NCI-H187 treated with DMSO at 0.1 percent for 48 hours (cell line): ENCODE results near the gene AOC3.
"Not testable (repeated sequence)": the region's sequence is repeated elsewhere in the genome, so short reads cannot be mapped to it uniquely, and the experiment has no call there.

Source experiments
- DNase-seq: peaks from one replicate; lab custom pipeline; 2025; lab: John Stamatoyannopoulos, UW

AOC3 gene

GRCh38 chr17:42844271-42844670, 6.7 kb upstream of the AOC3 start, which contains the start of gene AOC2:
Gene AOC2 (plus strand): TSS chr17:42844580. CDS start chr17:42844627, 47 bp downstream.
- DNase-seq: no peak

- DNase-seq: no peak
These were observed 6.0 kb upstream of the AOC3 start for GRCh38 chr17:42844761-42845555.

GRCh38 chr17:42845556-42845917, 5.5 kb upstream of the AOC3 start:
- DNase-seq: no peak

GRCh38 chr17:42845918-42846593, 4.9 kb upstream of the AOC3 start:
- no peak for DNase-seq

DNA sequence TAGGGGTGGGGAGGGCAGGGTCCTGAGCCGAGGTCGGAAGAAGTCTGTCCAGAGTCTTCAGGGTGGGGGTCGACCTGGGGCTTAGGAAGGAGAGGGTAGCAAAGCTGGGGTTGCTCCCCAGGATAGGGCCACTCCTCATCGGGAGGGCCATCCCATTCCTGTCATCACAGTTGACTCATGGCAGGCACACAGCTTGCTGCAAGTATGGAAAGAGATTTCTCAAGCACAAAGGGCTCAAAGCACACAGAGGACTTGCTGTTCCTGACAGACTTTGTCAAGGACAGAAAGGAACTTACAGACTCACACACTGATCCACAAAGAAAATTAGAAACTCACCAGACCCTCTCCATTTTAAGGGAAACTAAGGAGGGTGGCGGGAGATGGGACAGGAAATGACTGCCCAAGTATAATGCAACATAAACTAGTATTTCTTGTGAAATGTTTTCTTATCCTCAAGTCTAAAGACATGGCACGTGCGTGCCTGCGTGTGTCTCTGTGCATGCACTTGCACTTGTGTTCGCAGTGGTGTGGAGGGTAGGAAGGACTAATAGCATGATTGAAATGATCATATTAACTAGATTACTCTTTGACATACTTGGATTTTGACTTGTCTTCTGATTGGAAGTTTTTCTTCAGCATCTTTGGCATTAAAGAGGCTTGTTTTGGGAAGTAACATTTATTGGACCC, 4.3 kb upstream of the AOC3 start:
- DNase-seq: no peak

- DNase-seq: no peak
These were observed 2.9 kb upstream of the AOC3 start for GRCh38 chr17:42848093-42848492.

- DNase-seq: no peak
These were observed 2.0 kb upstream of the AOC3 start for GRCh38 chr17:42849031-42849430.

DNA sequence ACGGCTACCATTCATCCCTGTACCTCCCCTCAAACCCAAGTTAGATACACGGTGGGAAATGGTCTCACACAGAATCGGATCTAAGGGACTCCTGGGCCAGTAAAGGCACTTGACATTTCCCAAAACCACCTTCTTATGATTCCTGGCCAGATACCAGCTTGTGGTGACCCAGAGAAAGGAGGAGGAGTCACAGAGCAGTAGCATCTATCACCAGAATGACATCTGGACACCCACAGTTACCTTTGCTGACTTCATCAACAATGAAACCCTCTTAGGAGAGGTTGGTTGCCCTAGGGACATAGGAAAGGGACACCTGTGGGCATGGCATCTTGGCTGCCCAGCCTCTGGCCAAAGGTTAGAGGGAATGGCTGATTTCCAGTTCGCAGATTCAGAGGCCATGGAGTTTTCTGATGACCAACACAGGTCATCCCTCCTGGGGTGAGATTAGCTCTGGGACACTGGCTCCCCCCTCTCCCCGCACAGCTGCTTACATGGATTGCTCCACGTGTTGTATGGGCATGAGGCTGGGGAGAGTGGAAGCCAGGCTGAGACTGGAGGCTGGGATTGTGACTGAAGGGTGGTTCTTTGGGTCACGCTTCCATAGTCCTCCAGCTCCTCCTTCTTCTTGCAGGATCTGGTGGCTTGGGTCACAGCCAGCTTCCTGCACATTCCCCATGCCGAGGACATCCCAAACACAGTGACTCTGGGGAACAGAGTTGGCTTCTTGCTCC, 1.4 kb upstream of the AOC3 start:
- DNase-seq: no peak

DNA sequence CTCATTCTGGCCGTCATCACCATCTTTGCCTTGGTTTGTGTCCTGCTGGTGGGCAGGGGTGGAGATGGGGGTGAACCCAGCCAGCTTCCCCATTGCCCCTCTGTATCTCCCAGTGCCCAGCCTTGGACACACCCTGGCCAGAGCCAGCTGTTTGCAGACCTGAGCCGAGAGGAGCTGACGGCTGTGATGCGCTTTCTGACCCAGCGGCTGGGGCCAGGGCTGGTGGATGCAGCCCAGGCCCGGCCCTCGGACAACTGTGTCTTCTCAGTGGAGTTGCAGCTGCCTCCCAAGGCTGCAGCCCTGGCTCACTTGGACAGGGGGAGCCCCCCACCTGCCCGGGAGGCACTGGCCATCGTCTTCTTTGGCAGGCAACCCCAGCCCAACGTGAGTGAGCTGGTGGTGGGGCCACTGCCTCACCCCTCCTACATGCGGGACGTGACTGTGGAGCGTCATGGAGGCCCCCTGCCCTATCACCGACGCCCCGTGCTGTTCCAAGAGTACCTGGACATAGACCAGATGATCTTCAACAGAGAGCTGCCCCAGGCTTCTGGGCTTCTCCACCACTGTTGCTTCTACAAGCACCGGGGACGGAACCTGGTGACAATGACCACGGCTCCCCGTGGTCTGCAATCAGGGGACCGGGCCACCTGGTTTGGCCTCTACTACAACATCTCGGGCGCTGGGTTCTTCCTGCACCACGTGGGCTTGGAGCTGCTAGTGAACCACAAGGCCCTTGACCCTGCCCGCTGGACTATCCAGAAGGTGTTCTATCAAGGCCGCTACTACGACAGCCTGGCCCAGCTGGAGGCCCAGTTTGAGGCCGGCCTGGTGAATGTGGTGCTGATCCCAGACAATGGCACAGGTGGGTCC, 607 bp downstream of the AOC3 start:
- not testable (repeated sequence) for DNase-seq

GRCh38 chr17:42852351-42852750, 1.4 kb downstream of the AOC3 start:
- DNase-seq: no peak

DNA sequence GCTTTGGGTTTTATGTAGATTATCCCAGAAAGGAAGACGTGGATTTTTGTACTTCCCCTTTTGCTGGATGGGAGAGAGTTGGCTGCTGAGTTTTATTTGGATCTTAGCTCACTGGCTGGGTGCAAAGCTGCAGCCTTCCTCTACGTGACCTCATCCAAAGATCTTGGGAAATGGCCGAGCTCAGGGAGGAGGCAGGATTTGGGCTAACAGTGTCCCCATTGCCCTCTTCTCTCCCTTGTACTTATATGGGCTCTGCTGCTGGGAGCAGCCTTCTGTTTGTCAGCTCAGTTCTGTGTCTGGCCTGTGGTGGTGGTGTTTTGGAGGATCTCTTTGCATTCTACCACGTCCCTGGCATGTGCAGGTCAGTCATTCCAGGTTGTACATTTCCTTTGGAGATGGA, 2.0 kb downstream of the AOC3 start:
- no peak for DNase-seq

GRCh38 chr17:42853597-42853967, 2.6 kb downstream of the AOC3 start:
- no peak for DNase-seq

- no peak for DNase-seq
These were observed 3.2 kb downstream of the AOC3 start for GRCh38 chr17:42853968-42854790.

GRCh38 chr17:42855048-42855596, 4.1 kb downstream of the AOC3 start:
- no peak for DNase-seq

DNA sequence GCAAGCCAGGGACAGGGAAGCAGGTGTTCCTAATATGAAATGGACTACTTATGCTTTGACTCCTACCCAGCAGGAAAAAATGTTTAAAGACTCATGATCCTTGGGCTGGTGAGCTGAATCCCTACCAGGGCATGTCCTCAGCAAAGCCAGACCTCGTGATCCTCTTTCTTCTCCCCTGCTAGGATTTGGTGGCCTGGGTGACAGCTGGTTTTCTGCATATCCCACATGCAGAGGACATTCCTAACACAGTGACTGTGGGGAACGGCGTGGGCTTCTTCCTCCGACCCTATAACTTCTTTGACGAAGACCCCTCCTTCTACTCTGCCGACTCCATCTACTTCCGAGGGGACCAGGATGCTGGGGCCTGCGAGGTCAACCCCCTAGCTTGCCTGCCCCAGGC, 5.1 kb downstream of the AOC3 start:
- DNase-seq: not testable (repeated sequence)

GRCh38 chr17:42856516-42856915, 5.5 kb downstream of the AOC3 start:
- DNase-seq: not testable (repeated sequence)

GRCh38 chr17:42857389-42857788, 6.4 kb downstream of the AOC3 start:
- no peak for DNase-seq

GRCh38 chr17:42865638-42866094, 14.7 kb downstream of the AOC3 start:
- no peak for DNase-seq

DNA sequence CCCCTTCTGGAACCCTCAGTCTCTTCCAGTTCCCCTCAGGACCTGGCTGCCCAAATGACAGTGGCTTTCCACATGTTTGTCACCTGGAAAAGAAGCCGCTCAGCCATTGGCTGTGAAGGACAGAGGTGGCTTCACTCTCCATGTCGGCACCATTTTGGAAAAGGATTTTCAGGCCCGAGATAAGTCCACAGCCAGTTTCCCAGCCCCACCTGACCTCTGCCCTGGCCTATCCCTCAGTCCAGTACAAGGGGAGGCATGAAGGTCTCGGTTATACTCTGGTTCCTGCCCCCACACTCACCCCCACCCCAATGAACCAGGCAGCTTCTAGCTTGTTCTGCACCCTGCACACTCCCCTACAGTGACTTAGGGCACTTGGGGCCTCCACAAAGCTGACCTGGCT, 15.2 kb downstream of the AOC3 start:
- DNase-seq: no peak
